Measurements from ENCODE around the gene ANKUB1. TPM values are rescaled to one million over a fixed set of nuclear protein-coding genes. Genes with fewer than 3 reads are reported as not detected.

ANKUB1 gene
- total RNA-seq, 2 experiments from 2014 or later: not detected

DNA sequence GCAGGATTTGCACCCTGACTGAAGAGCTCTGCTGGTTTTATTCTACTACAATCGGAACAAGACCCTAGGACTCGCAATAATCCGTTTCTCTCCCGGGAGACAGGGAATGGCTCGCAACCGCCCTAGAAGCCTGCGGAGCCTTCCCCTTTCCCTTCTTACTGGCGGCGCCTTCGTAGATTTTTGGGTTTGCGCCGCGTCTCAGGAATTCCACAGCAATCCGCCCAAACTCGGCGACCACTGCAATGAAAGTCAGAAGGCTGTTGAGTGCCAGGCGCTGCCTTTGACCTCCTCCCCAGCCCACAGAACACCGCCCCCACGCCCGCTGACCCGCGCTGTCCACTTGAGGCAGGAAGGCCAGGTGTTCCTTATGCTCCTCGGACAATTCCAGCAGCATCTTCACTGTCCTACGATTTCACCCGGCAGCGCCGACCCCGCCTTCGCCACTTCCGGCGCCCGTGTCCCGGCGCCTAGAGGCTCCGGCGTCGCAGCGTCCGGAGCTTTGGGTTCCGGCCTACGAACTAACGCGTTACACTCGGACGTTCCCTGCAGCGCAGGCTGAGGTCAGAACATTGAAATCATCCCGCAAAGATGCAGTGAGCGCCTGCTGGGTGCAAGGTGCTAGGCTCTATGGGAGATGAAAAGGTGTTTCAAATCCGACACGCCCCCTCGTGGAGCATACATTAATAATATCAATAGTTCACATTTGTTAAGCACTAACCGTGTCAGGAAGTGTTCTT, 40.1 kb downstream of the ANKUB1 start, which contains the start of gene COMMD2:
Gene COMMD2 (minus strand): TSS at position 439 of the 737 bp plus-strand sequence. CDS start 45 bp downstream, at position 394.
- peaks cover 22% of the 10 kb centered on the region for H3K4me1 Mint-ChIP-seq (ENCODE audit: low read depth)

GRCh38 chr3:149751551-149751950, 40.8 kb downstream of the ANKUB1 start:
- peak overlapping the region; percentile 87 for H3K27ac Mint-ChIP-seq
- no peak for DNase-seq
- intact Hi-C loops (cut with micrococcal nuclease): no loop called here
- no peaks in the 10 kb centered on the region for H3K9me3 Mint-ChIP-seq
- H3K27me3 Mint-ChIP-seq: no peaks in the 10 kb centered on the region
- peaks cover 27% of the 10 kb centered on the region for H3K36me3 Mint-ChIP-seq
- peak overlapping the region; percentile 90 for H3K4me3 Mint-ChIP-seq
- ChIA-PET CTCF (interaction anchor here (0.7 to 3.0 kb wide), 12 partner anchors 13 to 220 kb away, joined by 3 to 29 read pairs (median 4); partner anchors contain the start of gene WWTR1), POLR2A (interaction anchor here (0.7 to 1.6 kb wide), 3 partner anchors 9 to 62 kb away, joined by 3 to 4 read pairs (median 4); partner anchors contain the start of gene RNF13)
- peaks cover 22% of the 10 kb centered on the region for H3K4me1 Mint-ChIP-seq (ENCODE audit: low read depth)

More for the DNA sequence above, 40.1 kb downstream of the ANKUB1 start, which contains the start of gene COMMD2:
- H3K27me3 Mint-ChIP-seq: no peaks in the 10 kb centered on the region
- ChIA-PET POLR2A (interaction anchor here (0.6 to 1.6 kb wide), 5 partner anchors 10 to 118 kb away, joined by 3 to 4 read pairs (median 3); partner anchors contain the start of gene RNF13), CTCF (interaction anchor here (0.7 to 3.0 kb wide), 17 partner anchors 9 to 795 kb away, joined by 3 to 29 read pairs (median 4); partner anchors contain the start of gene WWTR1)
- intact Hi-C loops (cut with micrococcal nuclease): loop anchor here (1.0 to 2.0 kb wide), 7 partner anchors 50 to 245 kb away; partner anchors contain the start of gene RNF13
- peak within 1 kb of the TSS; percentile 87 for H3K27ac Mint-ChIP-seq
- no peaks in the 10 kb centered on the region for H3K9me3 Mint-ChIP-seq
- peaks cover 21% of the 10 kb centered on the region for H3K36me3 Mint-ChIP-seq
- peak within 1 kb of the TSS; percentile 90 for H3K4me3 Mint-ChIP-seq
- peak; percentile 89 for DNase-seq

GRCh38 chr3:149744606-149745005, 47.7 kb downstream of the ANKUB1 start:
- CTCF ChIA-PET: no interaction called here
- peaks cover 48% of the 10 kb centered on the region for H3K36me3 Mint-ChIP-seq

DNA sequence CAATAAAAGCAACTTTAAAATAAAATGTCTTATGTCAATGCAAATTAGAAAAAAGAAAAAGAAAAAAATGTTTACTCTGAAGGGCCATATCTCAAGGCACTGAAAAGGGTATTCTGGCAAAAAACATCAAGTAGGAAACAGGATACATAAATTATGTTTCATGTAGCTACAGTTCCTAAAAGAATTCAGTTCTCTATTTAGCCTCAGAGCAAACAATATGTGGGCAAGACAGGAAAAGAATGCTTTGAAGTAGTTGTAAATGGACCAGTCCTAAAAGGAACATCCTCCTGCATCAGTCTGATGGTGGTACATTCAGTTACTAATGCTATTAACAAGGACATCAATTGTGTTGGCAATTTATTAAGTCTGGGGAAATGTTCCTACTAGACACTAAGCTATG, 48.2 kb downstream of the ANKUB1 start:
- H3K4me3 Mint-ChIP-seq: no peak overlapping the region
- intact Hi-C loops (cut with micrococcal nuclease): no loop called here
- no peak overlapping the region for H3K27ac Mint-ChIP-seq
- no peaks in the 10 kb centered on the region for H3K9me3 Mint-ChIP-seq
- peaks cover 2% of the 10 kb centered on the region for H3K4me1 Mint-ChIP-seq (ENCODE audit: low read depth)
- CTCF ChIA-PET: no interaction called here
- POLR2A ChIA-PET: no interaction called here
- peaks cover 49% of the 10 kb centered on the region for H3K36me3 Mint-ChIP-seq
- no peaks in the 10 kb centered on the region for H3K27me3 Mint-ChIP-seq
- DNase-seq: no peak

More at GRCh38 chr3:149744606-149745005, 47.7 kb downstream of the ANKUB1 start:
- Mint-ChIP-seq H3K27me3 (no peaks in the 10 kb centered on the region), H3K9me3 (no peaks in the 10 kb centered on the region), H3K4me3 (no peak overlapping the region), H3K4me1 (ENCODE audit: low read depth) (no peaks in the 10 kb centered on the region), H3K27ac (no peak overlapping the region)
- DNase-seq: no peak
- POLR2A ChIA-PET: no interaction called here
- intact Hi-C loops (cut with micrococcal nuclease): no loop called here

GRCh38 chr3:149739396-149739795, 53.0 kb downstream of the ANKUB1 start:
- Mint-ChIP-seq H3K9me3 (no peaks in the 10 kb centered on the region), H3K4me1 (ENCODE audit: low read depth) (peaks cover 7% of the 10 kb centered on the region), H3K4me3 (no peak overlapping the region), H3K36me3 (peaks cover 26% of the 10 kb centered on the region), H3K27me3 (no peaks in the 10 kb centered on the region), H3K27ac (no peak overlapping the region)
- intact Hi-C loops (cut with micrococcal nuclease): loop anchor here (1.0 kb wide), 1 partner anchor 37 kb away; no protein-coding TSS in a partner anchor
- ChIA-PET POLR2A (no interaction called here), CTCF (interaction anchor here (0.7 to 2.1 kb wide), 2 partner anchors 13 to 32 kb away, joined by 3 to 6 read pairs; partner anchors contain the start of gene COMMD2)
- DNase-seq: no peak

GRCh38 chr3:149738876-149739275, 53.5 kb downstream of the ANKUB1 start:
- ChIA-PET CTCF (interaction anchor here (0.7 to 2.1 kb wide), 2 partner anchors 13 to 33 kb away, joined by 3 to 6 read pairs; partner anchors contain the start of gene COMMD2), POLR2A (no interaction called here)
- DNase-seq: no peak
- Mint-ChIP-seq H3K4me3 (no peak overlapping the region), H3K9me3 (no peaks in the 10 kb centered on the region), H3K27ac (no peak overlapping the region), H3K27me3 (no peaks in the 10 kb centered on the region), H3K36me3 (peaks cover 24% of the 10 kb centered on the region), H3K4me1 (ENCODE audit: low read depth) (peaks cover 7% of the 10 kb centered on the region)
- intact Hi-C loops (cut with micrococcal nuclease): loop anchor here (1.0 kb wide), 1 partner anchor 37 kb away; no protein-coding TSS in a partner anchor

GRCh38 chr3:149736953-149737205, 55.5 kb downstream of the ANKUB1 start:
- peaks cover 21% of the 10 kb centered on the region for H3K36me3 Mint-ChIP-seq
- no peak for DNase-seq
- H3K27me3 Mint-ChIP-seq: no peaks in the 10 kb centered on the region
- ChIA-PET CTCF (no interaction called here), POLR2A (no interaction called here)
- no peak overlapping the region for H3K27ac Mint-ChIP-seq
- no peak overlapping the region for H3K4me3 Mint-ChIP-seq
- intact Hi-C loops (cut with micrococcal nuclease): no loop called here
- no peaks in the 10 kb centered on the region for H3K9me3 Mint-ChIP-seq
- peaks cover 7% of the 10 kb centered on the region for H3K4me1 Mint-ChIP-seq (ENCODE audit: low read depth)

DNA sequence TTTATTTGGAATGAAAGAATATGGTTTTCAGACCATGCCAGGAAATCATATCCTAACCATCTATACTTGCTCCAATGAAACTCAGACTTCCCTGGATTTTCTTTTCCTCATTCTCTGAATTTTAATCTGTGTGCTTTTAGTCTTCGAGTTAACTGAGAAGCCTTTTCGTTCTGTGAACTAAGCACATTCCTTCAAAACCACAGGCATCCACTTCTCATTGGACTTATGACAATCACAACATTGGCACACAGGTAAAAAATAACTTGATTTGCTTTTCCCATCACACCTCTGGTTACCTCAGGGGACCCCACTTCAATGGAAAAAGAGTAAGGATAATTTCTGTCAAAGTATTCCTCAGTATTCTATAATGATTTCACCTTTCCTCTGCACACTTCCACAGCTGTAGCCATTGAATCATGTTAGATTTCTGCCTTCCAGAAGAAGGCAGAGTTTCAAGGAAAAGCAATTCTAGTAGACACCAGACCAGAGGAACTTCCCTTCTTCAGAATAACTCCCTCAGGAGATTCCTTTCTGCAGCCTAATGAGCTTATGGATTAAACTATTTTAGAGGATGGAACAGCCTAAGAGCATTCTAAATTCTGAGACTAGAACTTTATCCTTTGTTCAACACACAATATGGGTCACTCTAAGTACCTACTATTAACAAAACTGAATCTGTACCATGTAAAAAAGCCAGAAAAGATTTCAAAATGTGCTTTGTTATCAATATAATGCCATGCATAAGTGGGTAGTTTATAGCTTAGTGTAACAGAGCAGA, 56.0 kb downstream of the ANKUB1 start:
- Mint-ChIP-seq H3K27me3 (no peaks in the 10 kb centered on the region), H3K36me3 (peaks cover 19% of the 10 kb centered on the region), H3K9me3 (no peaks in the 10 kb centered on the region), H3K4me3 (no peak overlapping the region), H3K27ac (no peak overlapping the region), H3K4me1 (ENCODE audit: low read depth) (peaks cover 7% of the 10 kb centered on the region)
- ChIA-PET POLR2A (no interaction called here), CTCF (no interaction called here)
- intact Hi-C loops (cut with micrococcal nuclease): no loop called here
- DNase-seq: no peak

DNA sequence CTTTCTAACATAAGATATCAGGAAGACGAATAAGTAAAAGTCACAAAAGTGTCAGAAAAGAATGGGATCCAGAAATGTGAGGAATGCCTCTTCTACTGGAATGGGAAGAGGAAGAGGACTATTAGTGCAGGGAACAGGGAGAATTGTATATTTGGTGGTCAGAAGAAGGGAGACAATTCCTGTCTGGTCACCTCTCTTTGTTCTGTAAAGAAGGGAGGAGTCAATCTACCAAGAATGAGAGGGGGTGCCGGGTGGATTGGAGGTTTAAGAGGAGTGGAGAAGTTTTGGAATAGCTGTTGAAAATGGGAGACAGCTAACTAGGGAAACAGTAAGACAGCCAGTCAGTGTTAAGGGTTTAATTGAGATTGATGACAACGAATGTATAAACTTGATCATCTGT, 60.1 kb downstream of the ANKUB1 start:
- Mint-ChIP-seq H3K4me3 (no peak overlapping the region), H3K4me1 (ENCODE audit: low read depth) (peaks cover 3% of the 10 kb centered on the region), H3K27ac (no peak overlapping the region), H3K27me3 (no peaks in the 10 kb centered on the region), H3K36me3 (peaks cover 4% of the 10 kb centered on the region), H3K9me3 (no peaks in the 10 kb centered on the region)
- no peak for DNase-seq
- ChIA-PET CTCF (no interaction called here), POLR2A (no interaction called here)
- intact Hi-C loops (cut with micrococcal nuclease): no loop called here

DNA sequence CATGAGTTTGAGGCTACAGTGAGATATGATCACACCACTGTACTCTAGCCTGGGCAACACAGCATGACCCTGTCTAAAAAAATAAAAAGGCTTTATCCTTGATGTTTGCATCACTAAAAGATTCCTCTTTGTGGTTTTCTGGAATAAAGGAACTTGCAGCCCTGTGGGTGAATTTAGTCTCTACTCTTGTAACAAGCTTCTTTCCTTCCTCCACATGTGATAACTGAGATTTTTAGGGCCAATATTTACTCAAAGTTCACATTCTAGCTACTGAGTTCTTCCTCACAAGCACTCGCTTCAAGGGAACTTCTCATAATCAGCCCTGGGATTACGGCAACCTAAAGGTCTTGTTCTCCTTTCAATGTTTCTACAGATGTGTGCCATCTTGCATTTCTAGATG, 64.7 kb downstream of the ANKUB1 start:
- H3K27me3 Mint-ChIP-seq: peaks cover 1% of the 10 kb centered on the region
- intact Hi-C loops (cut with micrococcal nuclease): loop anchor here (1.0 to 2.0 kb wide), 3 partner anchors 25 to 147 kb away; no protein-coding TSS in a partner anchor
- ChIA-PET CTCF (interaction anchor here (0.7 to 1.8 kb wide), 3 partner anchors 24 to 196 kb away, joined by 3 to 4 read pairs (median 3); partner anchors contain the start of gene COMMD2), POLR2A (interaction anchor here (1.0 to 1.2 kb wide), 2 partner anchors 26 to 147 kb away, joined by 3 read pairs; no protein-coding TSS in a partner anchor)
- peaks cover 9% of the 10 kb centered on the region for H3K36me3 Mint-ChIP-seq
- DNase-seq: no peak
- peaks cover 8% of the 10 kb centered on the region for H3K4me1 Mint-ChIP-seq (ENCODE audit: low read depth)
- no peak overlapping the region for H3K4me3 Mint-ChIP-seq
- H3K27ac Mint-ChIP-seq: no peak overlapping the region
- no peaks in the 10 kb centered on the region for H3K9me3 Mint-ChIP-seq

- Mint-ChIP-seq H3K36me3 (peaks cover 10% of the 10 kb centered on the region), H3K27ac (no peak overlapping the region), H3K27me3 (peaks cover 3% of the 10 kb centered on the region), H3K4me3 (no peak overlapping the region), H3K9me3 (no peaks in the 10 kb centered on the region), H3K4me1 (ENCODE audit: low read depth) (peaks cover 8% of the 10 kb centered on the region)
- POLR2A ChIA-PET: interaction anchor here (1.0 to 1.2 kb wide), 2 partner anchors 25 to 147 kb away, joined by 3 read pairs; no protein-coding TSS in a partner anchor
- DNase-seq: peak; percentile 40
- CTCF ChIA-PET: interaction anchor here (1.0 to 1.8 kb wide), 2 partner anchors 25 to 196 kb away, joined by 3 to 4 read pairs; partner anchors contain the start of gene COMMD2
- intact Hi-C loops (cut with micrococcal nuclease): loop anchor here (1.0 to 2.0 kb wide), 3 partner anchors 25 to 147 kb away; no protein-coding TSS in a partner anchor
These were observed 65.5 kb downstream of the ANKUB1 start for GRCh38 chr3:149726716-149727407.

Data from activated CD4-positive, alpha-beta memory T cell treated with anti-CD3 and anti-CD28 coated beads for 36 hours (primary cell).